Cardiac muscle cell (in vitro differentiated cells and primary cell): Measurements from ENCODE around the gene DCUN1D2. TPM values are rescaled to one million over a fixed set of nuclear protein-coding genes. Genes with fewer than 3 reads are reported as not detected.

ENCODE experiments used
- DNase-seq, 2 donors: peaks; one replicate each; pipeline versions ENCODE4 v3.0.0 to v3.0.0-alpha.2; 2010 to 2017; ENCODE audit warnings: low read depth in 1 of 2, low spot score in 1 of 2
- H3K27ac ChIP-seq: fragments of 200-600 bp; sonication (generic); 2 replicates; pipeline ENCODE4 v1.5.1; 2016
- H3K27me3 ChIP-seq: fragments of 200-600 bp; sonication (generic); 2 replicates; pipeline ENCODE4 v1.6.0; 2016; ENCODE audit warnings: control low read depth
- H3K36me3 ChIP-seq: fragments of 200-600 bp; sonication (generic); 2 replicates; pipeline ENCODE4 v1.5.1; 2016; ENCODE audit warnings: control low read depth
- H3K4me1 ChIP-seq: fragments of 200-600 bp; sonication (generic); 2 replicates; pipeline ENCODE4 v1.8.1; 2017; ENCODE audit warnings: low read depth, mild to moderate bottlenecking, mixed run types
- H3K4me3 ChIP-seq: fragments of 200-600 bp; sonication (generic); 2 replicates; pipeline ENCODE4 v1.5.1; 2016; ENCODE audit warnings: mild to moderate bottlenecking
- H3K9me3 ChIP-seq: fragments of 200-600 bp; sonication (generic); 2 replicates; pipeline ENCODE4 v1.5.1; 2017; ENCODE audit warnings: low read depth, mild to moderate bottlenecking, control low read depth
- CTCF ChIP-seq: IDR thresholded peaks from 2 replicates; pipeline ENCODE4 v1.5.1; 2012; ENCODE audit warnings: low read depth, mild to moderate bottlenecking, low read length
- polyA plus RNA-seq: library from polyadenylated mRNA; unstranded; fragments of >200 nt; fragmentation: Nextera tagmentation; extraction: Ambion mirVana; gene quantifications from 2 replicates; pipeline ENCODE4 v1.2.1, GENCODE V29; 2016
- total RNA-seq: library from RNA; depleted of rRNA; stranded (reverse); fragments of >200 nt; gene quantifications from 2 replicates; pipeline ENCODE4 v1.2.3, GENCODE V29; 2016

Gene DCUN1D2
- total and polyA plus RNA-seq, 2 experiments from 2014 or later = 23.7 to 32.4 TPM

DNA sequence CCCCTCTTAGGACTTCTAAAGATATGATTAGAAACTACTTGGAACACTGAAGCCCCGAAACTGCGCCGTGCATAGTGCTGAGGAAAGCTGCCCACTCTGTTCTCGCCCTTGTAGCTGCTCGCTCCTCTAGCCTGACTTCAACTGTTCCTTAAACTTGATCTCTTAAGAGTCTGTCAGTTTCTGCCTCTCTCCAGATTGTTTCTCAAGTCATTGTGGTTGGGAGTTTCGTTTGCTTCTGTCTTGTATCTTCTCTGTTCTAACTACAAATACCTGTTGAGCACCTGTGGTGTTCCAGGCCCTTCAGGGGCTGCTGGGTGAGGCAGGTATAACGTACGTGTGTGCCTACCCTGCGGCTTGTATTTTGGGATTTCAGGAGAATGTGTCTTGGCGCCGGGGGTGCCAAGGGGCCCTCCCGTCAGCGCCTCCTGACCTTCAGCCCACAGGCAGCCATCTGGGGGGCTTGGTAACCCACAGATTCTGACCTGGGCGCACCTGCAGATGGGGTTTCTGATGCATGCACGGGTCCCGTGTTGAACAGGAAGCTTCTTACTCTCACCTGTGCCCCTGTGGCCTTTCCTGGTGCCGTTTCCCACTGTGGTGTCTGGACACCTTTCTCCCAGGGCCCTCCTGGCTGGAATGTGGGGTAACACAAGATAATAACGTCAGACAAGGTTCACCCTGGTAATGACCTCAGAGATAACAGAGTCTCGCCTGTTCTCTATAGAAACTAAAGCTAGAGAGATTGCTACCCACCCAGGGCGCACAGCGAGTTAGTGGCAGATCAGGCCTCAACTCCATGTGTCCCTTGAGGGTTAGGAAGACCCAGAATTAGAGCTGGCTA lies 17.2 kb upstream of the DCUN1D2 start:
- Histone ChIP-seq H3K4me3 (no peak overlapping the region), H3K9me3 (no peaks in the 10 kb centered on the region), H3K4me1 (peaks cover 11% of the 10 kb centered on the region), H3K27ac (no peak overlapping the region), H3K36me3 (peaks cover 26% of the 10 kb centered on the region), H3K27me3 (no peaks in the 10 kb centered on the region)
- TF ChIP-seq CTCF = no peak
- DNase-seq = no peak

GRCh38 chr13:113506871-113507388 lies 16.4 kb upstream of the DCUN1D2 start:
- TF ChIP-seq CTCF = no peak
- H3K4me1 ChIP-seq = peaks cover 11% of the 10 kb centered on the region
- H3K4me3 ChIP-seq = no peak overlapping the region
- H3K9me3 ChIP-seq = no peaks in the 10 kb centered on the region
- no peaks in the 10 kb centered on the region for H3K27me3 ChIP-seq
- DNase-seq = no peak
- no peak overlapping the region for H3K27ac ChIP-seq
- H3K36me3 ChIP-seq = peaks cover 32% of the 10 kb centered on the region

DNA sequence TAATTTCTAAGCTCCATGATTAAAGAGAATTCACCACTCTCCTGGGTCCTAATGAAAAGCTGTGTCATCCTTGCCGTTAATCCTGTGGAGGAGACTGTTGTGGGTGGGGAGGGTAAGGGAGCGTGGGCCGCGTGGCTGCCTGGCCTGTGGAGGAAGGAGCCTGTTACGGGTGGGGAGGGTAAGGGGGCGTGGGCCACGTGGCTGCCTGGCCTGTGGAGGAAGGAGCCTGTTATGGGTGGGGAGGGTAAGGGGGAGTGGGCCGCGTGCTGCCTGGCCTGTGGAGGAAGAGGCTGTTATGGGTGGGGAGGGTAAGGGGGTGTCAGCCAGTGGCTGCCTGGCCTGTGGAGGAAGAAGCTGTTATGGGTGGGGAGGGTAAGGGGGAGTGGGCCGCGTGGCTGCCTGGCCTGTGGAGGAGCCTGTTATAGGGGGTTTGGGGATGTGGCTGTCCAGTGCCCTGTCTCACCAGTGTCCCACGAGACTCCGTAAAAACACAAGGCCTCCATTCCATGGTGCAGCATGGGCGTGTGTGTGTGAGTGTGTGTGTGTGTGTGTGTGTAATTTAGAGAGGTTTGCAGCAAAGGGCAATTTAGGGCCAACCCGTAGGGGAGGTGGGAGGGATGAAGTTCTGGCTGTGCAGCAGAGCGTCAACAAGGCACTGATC lies 15.6 kb upstream of the DCUN1D2 start:
- Histone ChIP-seq H3K4me1 (peaks cover 11% of the 10 kb centered on the region), H3K9me3 (no peaks in the 10 kb centered on the region), H3K4me3 (no peak overlapping the region), H3K36me3 (peaks cover 35% of the 10 kb centered on the region), H3K27me3 (no peaks in the 10 kb centered on the region), H3K27ac (no peak overlapping the region)
- DNase-seq = no peak
- no peak for TF ChIP-seq CTCF

DNA sequence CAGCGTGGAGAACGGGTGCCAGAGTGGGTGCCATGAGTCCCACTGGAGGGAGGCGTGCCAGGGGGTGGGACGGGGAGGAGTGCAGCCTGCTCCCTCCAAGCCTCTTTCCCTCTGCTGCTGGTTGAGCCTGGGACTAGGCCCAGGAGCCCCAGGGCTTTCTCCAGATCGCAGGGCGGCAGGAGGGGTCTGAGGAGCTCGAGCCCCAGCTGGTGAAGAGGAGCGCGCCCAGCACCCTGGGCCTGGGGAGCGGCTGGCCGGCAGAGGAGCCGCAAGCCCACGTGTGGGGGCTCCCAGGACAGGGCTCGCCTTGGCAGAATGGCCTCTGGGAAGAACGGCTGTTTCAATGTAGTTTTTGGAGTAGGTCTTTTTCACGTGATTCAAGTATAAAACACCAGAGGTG lies 12.2 kb upstream of the DCUN1D2 start:
- Histone ChIP-seq H3K27ac (no peak overlapping the region), H3K36me3 (peaks cover 66% of the 10 kb centered on the region), H3K9me3 (no peaks in the 10 kb centered on the region), H3K4me1 (peaks cover 3% of the 10 kb centered on the region), H3K4me3 (no peak overlapping the region), H3K27me3 (no peaks in the 10 kb centered on the region)
- TF ChIP-seq CTCF = no peak
- no peak for DNase-seq

GRCh38 chr13:113500530-113501265 lies 10.2 kb upstream of the DCUN1D2 start:
- DNase-seq = no peak
- H3K27me3 ChIP-seq = no peaks in the 10 kb centered on the region
- peaks cover 77% of the 10 kb centered on the region for H3K36me3 ChIP-seq
- no peaks in the 10 kb centered on the region for H3K9me3 ChIP-seq
- no peak for TF ChIP-seq CTCF
- no peak overlapping the region for H3K27ac ChIP-seq
- H3K4me1 ChIP-seq = peaks cover under 1% of the 10 kb centered on the region
- no peak overlapping the region for H3K4me3 ChIP-seq
